Dendritic cell treated with granulocyte-macrophage colony-stimulating factor and Interleukin-4, amounts not matched to agents 40 ng/mL and 50 ng/mL, for 4 days (primary cell): ENCODE data around the gene ASB7.

Experiments
- H3K27ac Mint-ChIP-seq: one replicate; pipeline ENCODE4 v1.8.0; 2022; ENCODE audit warnings: mild to moderate bottlenecking, mixed read lengths
- H3K27me3 Mint-ChIP-seq: one replicate; pipeline ENCODE4 v1.8.0; 2022; ENCODE audit warnings: mild to moderate bottlenecking, mixed read lengths
- H3K36me3 Mint-ChIP-seq: one replicate; pipeline ENCODE4 v1.8.0; 2022; ENCODE audit warnings: low read depth, mixed read lengths
- H3K4me1 Mint-ChIP-seq: one replicate; pipeline ENCODE4 v1.8.0; 2022; ENCODE audit warnings: low read depth, mixed read lengths
- H3K4me3 Mint-ChIP-seq: one replicate; pipeline ENCODE4 v1.8.0; 2022; ENCODE audit warnings: mild to moderate bottlenecking, moderate library complexity, mixed read lengths
- H3K9me3 Mint-ChIP-seq: one replicate; pipeline ENCODE4 v1.8.0; 2022; ENCODE audit warnings: mixed read lengths
- intact Hi-C: fragments of 100-400 bp; cut with micrococcal nuclease; formaldehyde crosslinking; loops from one replicate; pipeline ENCODE4 v1.15.0; 2022

Gene ASB7

GRCh38 chr15:100689131-100689899 is 86.9 kb downstream of the ASB7 start:
- intact Hi-C loops, result no loop called here
- no peak overlapping the region for H3K4me3 Mint-ChIP-seq
- H3K9me3 Mint-ChIP-seq, result no peaks in the 10 kb centered on the region
- no peaks in the 10 kb centered on the region for H3K36me3 Mint-ChIP-seq
- no peaks in the 10 kb centered on the region for H3K4me1 Mint-ChIP-seq
- H3K27ac Mint-ChIP-seq, result no peak overlapping the region
- H3K27me3 Mint-ChIP-seq, result peaks cover 13% of the 10 kb centered on the region

GRCh38 chr15:100690032-100690794 is 87.8 kb downstream of the ASB7 start:
- intact Hi-C loops, result no loop called here
- H3K4me1 Mint-ChIP-seq, result no peaks in the 10 kb centered on the region
- H3K9me3 Mint-ChIP-seq, result no peaks in the 10 kb centered on the region
- H3K27me3 Mint-ChIP-seq, result peaks cover 13% of the 10 kb centered on the region
- no peaks in the 10 kb centered on the region for H3K36me3 Mint-ChIP-seq
- H3K27ac Mint-ChIP-seq, result no peak overlapping the region
- H3K4me3 Mint-ChIP-seq, result no peak overlapping the region

GRCh38 chr15:100690795-100691158 is 88.4 kb downstream of the ASB7 start:
- Mint-ChIP-seq H3K27me3 (peaks cover 14% of the 10 kb centered on the region), H3K36me3 (no peaks in the 10 kb centered on the region), H3K4me1 (no peaks in the 10 kb centered on the region), H3K4me3 (no peak overlapping the region), H3K9me3 (no peaks in the 10 kb centered on the region), H3K27ac (no peak overlapping the region)
- intact Hi-C loops, result no loop called here

GRCh38 chr15:100691321-100691720 is 88.9 kb downstream of the ASB7 start:
- Mint-ChIP-seq H3K4me1 (no peaks in the 10 kb centered on the region), H3K36me3 (no peaks in the 10 kb centered on the region), H3K27ac (no peak overlapping the region), H3K4me3 (no peak overlapping the region), H3K27me3 (peaks cover 14% of the 10 kb centered on the region), H3K9me3 (no peaks in the 10 kb centered on the region)
- intact Hi-C loops, result no loop called here

- peaks cover 21% of the 10 kb centered on the region for H3K27me3 Mint-ChIP-seq
Measured at GRCh38 chr15:100692246-100692645, 89.9 kb downstream of the ASB7 start.

GRCh38 chr15:100692671-100693070 is 90.3 kb downstream of the ASB7 start:
- no peaks in the 10 kb centered on the region for H3K9me3 Mint-ChIP-seq
- H3K4me3 Mint-ChIP-seq, result no peak overlapping the region
- H3K36me3 Mint-ChIP-seq, result no peaks in the 10 kb centered on the region
- no peaks in the 10 kb centered on the region for H3K4me1 Mint-ChIP-seq
- H3K27ac Mint-ChIP-seq, result no peak overlapping the region
- H3K27me3 Mint-ChIP-seq, result peaks cover 20% of the 10 kb centered on the region
- intact Hi-C loops, result no loop called here

More at GRCh38 chr15:100692246-100692645, 89.9 kb downstream of the ASB7 start:
- intact Hi-C loops, result no loop called here
- no peaks in the 10 kb centered on the region for H3K9me3 Mint-ChIP-seq
- no peak overlapping the region for H3K27ac Mint-ChIP-seq
- no peak overlapping the region for H3K4me3 Mint-ChIP-seq
- no peaks in the 10 kb centered on the region for H3K36me3 Mint-ChIP-seq
- H3K4me1 Mint-ChIP-seq, result no peaks in the 10 kb centered on the region

- Mint-ChIP-seq H3K4me3 (no peak overlapping the region), H3K27ac (no peak overlapping the region), H3K4me1 (no peaks in the 10 kb centered on the region)
Measured at GRCh38 chr15:100693451-100693850, 91.1 kb downstream of the ASB7 start.

GRCh38 chr15:100694381-100695021 is 92.1 kb downstream of the ASB7 start:
- H3K4me3 Mint-ChIP-seq, result no peak overlapping the region
- H3K9me3 Mint-ChIP-seq, result no peaks in the 10 kb centered on the region
- H3K27ac Mint-ChIP-seq, result no peak overlapping the region
- no peaks in the 10 kb centered on the region for H3K36me3 Mint-ChIP-seq
- H3K27me3 Mint-ChIP-seq, result peaks cover 19% of the 10 kb centered on the region
- no peaks in the 10 kb centered on the region for H3K4me1 Mint-ChIP-seq
- intact Hi-C loops, result no loop called here

More at GRCh38 chr15:100693451-100693850, 91.1 kb downstream of the ASB7 start:
- H3K9me3 Mint-ChIP-seq, result no peaks in the 10 kb centered on the region
- peaks cover 19% of the 10 kb centered on the region for H3K27me3 Mint-ChIP-seq
- intact Hi-C loops, result no loop called here
- H3K36me3 Mint-ChIP-seq, result no peaks in the 10 kb centered on the region

- Mint-ChIP-seq H3K27ac (no peak overlapping the region), H3K27me3 (peaks cover 21% of the 10 kb centered on the region), H3K9me3 (no peaks in the 10 kb centered on the region), H3K4me3 (no peak overlapping the region), H3K4me1 (no peaks in the 10 kb centered on the region), H3K36me3 (no peaks in the 10 kb centered on the region)
- intact Hi-C loops, result no loop called here
Measured at GRCh38 chr15:100695048-100695447, 92.7 kb downstream of the ASB7 start.

- Mint-ChIP-seq H3K36me3 (no peaks in the 10 kb centered on the region), H3K27me3 (peaks cover 24% of the 10 kb centered on the region)
Measured at GRCh38 chr15:100696452-100696851, 94.1 kb downstream of the ASB7 start.

More at GRCh38 chr15:100696452-100696851, 94.1 kb downstream of the ASB7 start:
- Mint-ChIP-seq H3K4me3 (no peak overlapping the region), H3K27ac (no peak overlapping the region), H3K9me3 (no peaks in the 10 kb centered on the region), H3K4me1 (no peaks in the 10 kb centered on the region)
- intact Hi-C loops, result no loop called here
